HEK293 (cell line): ENCODE measurements around the gene DCUN1D1.

Source experiments
- CTCF ChIA-PET: fragments of 350-600 bp; formaldehyde crosslinking; extraction: SDS; loops from one replicate; lab custom pipeline; 2021; ENCODE audit warnings: antibody characterized with exemption; lab: Yijun Ruan, JAX
- POLR2A ChIA-PET: fragments of 300-600 bp; formaldehyde crosslinking; extraction: SDS; loops from one replicate; lab custom pipeline; 2020; ENCODE audit warnings: antibody characterized with exemption, inconsistent platforms; lab: Yijun Ruan, JAX
- H3K27ac ChIP-seq: fragments of 200-500 bp; sonication (Bioruptor generic); 2 replicates; pipeline ENCODE4 v1.5.1; 2014; ENCODE audit warnings: low read depth, low read length, control low read depth, inconsistent platforms; ENCODE audit errors: extremely low read depth
- H3K36me3 ChIP-seq, 2 experiments: fragments of 200-500 bp in 1 of 2; sonication (Bioruptor generic) in 1 of 2; 1 replicate in 1 of 2; 2 replicates in 1 of 2; pipeline ENCODE4 v1.5.1; 2014 to 2017; ENCODE audit warnings: inconsistent platforms in 2 of 2, low read length in 2 of 2; ENCODE audit not compliant: control insufficient read depth in 2 of 2, insufficient read depth in 1 of 2
- H3K4me1 ChIP-seq: fragments of 200-500 bp; sonication (Bioruptor generic); 2 replicates; pipeline ENCODE4 v1.5.1; 2014; ENCODE audit warnings: mild to moderate bottlenecking, low read length, inconsistent platforms; ENCODE audit not compliant: control insufficient read depth, insufficient read depth
- H3K4me3 ChIP-seq: 2 replicates; pipeline ENCODE4 v1.5.1; 2011; ENCODE audit warnings: low read depth, mild to moderate bottlenecking, control low read depth, low read length, moderate library complexity
- H3K9me3 ChIP-seq: fragments of 200-500 bp; sonication (Bioruptor generic); 2 replicates; pipeline ENCODE4 v1.5.1; 2014; ENCODE audit warnings: low read depth, low read length, inconsistent platforms; ENCODE audit not compliant: control insufficient read depth, insufficient read depth
- GFI1B ChIP-seq: fragments of 450-650 bp; formaldehyde crosslinking; IDR thresholded peaks from 2 replicates; pipeline ENCODE4 v1.5.1; 2016; ENCODE audit warnings: missing biosample characterization, missing genetic modification characterization
- GLIS1 ChIP-seq: fragments of 450-650 bp; formaldehyde crosslinking; IDR thresholded peaks from 2 replicates; pipeline ENCODE4 v1.5.1; 2016; ENCODE audit warnings: missing biosample characterization, missing genetic modification characterization
- GLIS2 ChIP-seq: fragments of 450-650 bp; formaldehyde crosslinking; IDR thresholded peaks from 2 replicates; pipeline ENCODE4 v1.5.1; 2016; ENCODE audit warnings: missing biosample characterization, missing genetic modification characterization
- HOXA7 ChIP-seq: sonication (generic); formaldehyde crosslinking; IDR thresholded peaks from 2 replicates; pipeline ENCODE4 v1.8.1; 2022; ENCODE audit warnings: missing genetic modification reagents, borderline replicate concordance
- PATZ1 ChIP-seq: fragments of 450-650 bp; formaldehyde crosslinking; IDR thresholded peaks from 2 replicates; pipeline ENCODE4 v1.5.1; 2016; ENCODE audit warnings: missing biosample characterization, missing genetic modification characterization
- PRDM2 ChIP-seq: fragments of 450-650 bp; formaldehyde crosslinking; IDR thresholded peaks from 2 replicates; pipeline ENCODE4 v1.5.1; 2016; ENCODE audit warnings: missing biosample characterization, missing genetic modification characterization, borderline replicate concordance
- SALL2 ChIP-seq: fragments of 450-650 bp; formaldehyde crosslinking; IDR thresholded peaks from 2 replicates; pipeline ENCODE4 v1.5.0; 2017; ENCODE audit warnings: missing biosample characterization, mild to moderate bottlenecking, missing genetic modification characterization, borderline replicate concordance
- WT1 ChIP-seq: fragments of 450-650 bp; formaldehyde crosslinking; IDR thresholded peaks from 2 replicates; pipeline ENCODE4 v1.5.1; 2016; ENCODE audit warnings: missing biosample characterization, missing genetic modification characterization
- ZBTB20 ChIP-seq: fragments of 450-650 bp; formaldehyde crosslinking; IDR thresholded peaks from 2 replicates; pipeline ENCODE4 v1.5.1; 2016; ENCODE audit warnings: missing biosample characterization, missing genetic modification characterization
- ZBTB44 ChIP-seq: fragments of 450-650 bp; IDR thresholded peaks from 2 replicates; pipeline ENCODE4 v1.5.1; 2018; ENCODE audit warnings: missing biosample characterization, mild to moderate bottlenecking, missing genetic modification characterization
- ZBTB8A ChIP-seq: fragments of 450-650 bp; formaldehyde crosslinking; IDR thresholded peaks from 2 replicates; pipeline ENCODE4 v1.5.1; 2016; ENCODE audit warnings: missing biosample characterization, missing genetic modification characterization
- ZNF10 ChIP-seq: fragments of 450-650 bp; formaldehyde crosslinking; IDR thresholded peaks from 2 replicates; pipeline ENCODE4 v1.5.1; 2017; ENCODE audit warnings: missing biosample characterization, missing genetic modification characterization
- ZNF18 ChIP-seq: fragments of 450-650 bp; formaldehyde crosslinking; IDR thresholded peaks from 2 replicates; pipeline ENCODE4 v1.5.1; 2016; ENCODE audit warnings: missing biosample characterization, missing genetic modification characterization
- ZNF423 ChIP-seq: fragments of 450-650 bp; formaldehyde crosslinking; IDR thresholded peaks from 2 replicates; pipeline ENCODE4 v1.5.1; 2016; ENCODE audit warnings: missing biosample characterization, missing genetic modification characterization
- ZNF488 ChIP-seq: fragments of 450-650 bp; formaldehyde crosslinking; IDR thresholded peaks from 2 replicates; pipeline ENCODE4 v1.5.1; 2016; ENCODE audit warnings: missing biosample characterization, missing genetic modification characterization
- ZNF510 ChIP-seq: fragments of 450-650 bp; formaldehyde crosslinking; IDR thresholded peaks from 2 replicates; pipeline ENCODE4 v1.5.1; 2018; ENCODE audit warnings: mild to moderate bottlenecking, missing genetic modification characterization, missing biosample characterization; ENCODE audit not compliant: insufficient replicate concordance
- ZNF529 ChIP-seq: fragments of 450-650 bp; formaldehyde crosslinking; IDR thresholded peaks from 2 replicates; pipeline ENCODE4 v1.5.1; 2017; ENCODE audit warnings: missing genetic modification characterization, missing biosample characterization; ENCODE audit not compliant: insufficient replicate concordance
- ZNF664 ChIP-seq: fragments of 450-650 bp; formaldehyde crosslinking; IDR thresholded peaks from 2 replicates; pipeline ENCODE4 v1.5.1; 2016; ENCODE audit warnings: missing biosample characterization, missing genetic modification characterization
- ZNF777 ChIP-seq: fragments of 450-650 bp; formaldehyde crosslinking; IDR thresholded peaks from 2 replicates; pipeline ENCODE4 v1.5.1; 2017; ENCODE audit warnings: missing biosample characterization, missing genetic modification characterization, borderline replicate concordance
- ZNF792 ChIP-seq: fragments of 450-650 bp; formaldehyde crosslinking; IDR thresholded peaks from 2 replicates; pipeline ENCODE4 v1.5.1; 2016; ENCODE audit warnings: missing biosample characterization, missing genetic modification characterization
- ZSCAN5A ChIP-seq: fragments of 450-650 bp; formaldehyde crosslinking; IDR thresholded peaks from 2 replicates; pipeline ENCODE4 v1.5.1; 2016; ENCODE audit warnings: missing biosample characterization, missing genetic modification characterization

Gene DCUN1D1

GRCh38 chr3:183008303-183008702 is 28.0 kb upstream of the DCUN1D1 start:
- H3K36me3 ChIP-seq = no peaks in the 10 kb centered on the region
- H3K4me1 ChIP-seq = no peaks in the 10 kb centered on the region; the same call in 1 of the 2 replicates
- POLR2A ChIA-PET = no interaction called here
- no peaks in the 10 kb centered on the region for H3K9me3 ChIP-seq
- H3K27ac ChIP-seq = no peak overlapping the region
- TF ChIP-seq ZNF529 (tag by site-specific recombination) (no peak), ZNF664 (no peak), GLIS1 (tag by site-specific recombination) (peak; percentile 57), ZNF18 (tag by site-specific recombination) (no peak), WT1 (tag by site-specific recombination) (peak; percentile 50; the same call in 1 of the 2 replicates), GFI1B (tag by site-specific recombination) (no peak), ZNF488 (no peak), ZNF777 (tag by site-specific recombination) (no peak)
- TF ChIP-seq, all 188 proteins: peak for 2
- H3K4me3 ChIP-seq = no peak overlapping the region
- CTCF ChIA-PET = no interaction called here

- Histone ChIP-seq H3K4me3 (no peak overlapping the region), H3K36me3 (no peaks in the 10 kb centered on the region), H3K4me1 (no peaks in the 10 kb centered on the region; the same call in 1 of the 2 replicates), H3K9me3 (no peaks in the 10 kb centered on the region), H3K27ac (no peak overlapping the region)
- POLR2A ChIA-PET = no interaction called here
- CTCF ChIA-PET = no interaction called here
- TF ChIP-seq ZNF10 (tag by site-specific recombination) (no peak), ZNF423 (tag by site-specific recombination) (no peak), ZBTB44 (tag by site-specific recombination) (no peak), PRDM2 (tag by site-specific recombination) (no peak), SALL2 (tag by site-specific recombination) (no peak), ZBTB8A (tag by site-specific recombination) (no peak), ZNF510 (tag by site-specific recombination) (no peak), GLIS2 (no peak), ZNF792 (no peak), ZSCAN5A (tag by site-specific recombination) (no peak), ZBTB20 (no peak), PATZ1 (tag by site-specific recombination) (no peak), HOXA7 (no peak)
These were observed 26.2 kb upstream of the DCUN1D1 start for GRCh38 chr3:183006396-183007002.
